ENCODE results near the gene UBE2E3. TPM values are rescaled to one million over a fixed set of nuclear protein-coding genes. Genes with fewer than 3 reads are reported as not detected.
"Not testable (repeated sequence)": the region's sequence is repeated elsewhere in the genome, so short reads cannot be mapped to it uniquely, and the experiment has no call there.

Gene UBE2E3
- polyA plus RNA-seq, 3 donors = 185 to 259 (median 211) TPM

DNA sequence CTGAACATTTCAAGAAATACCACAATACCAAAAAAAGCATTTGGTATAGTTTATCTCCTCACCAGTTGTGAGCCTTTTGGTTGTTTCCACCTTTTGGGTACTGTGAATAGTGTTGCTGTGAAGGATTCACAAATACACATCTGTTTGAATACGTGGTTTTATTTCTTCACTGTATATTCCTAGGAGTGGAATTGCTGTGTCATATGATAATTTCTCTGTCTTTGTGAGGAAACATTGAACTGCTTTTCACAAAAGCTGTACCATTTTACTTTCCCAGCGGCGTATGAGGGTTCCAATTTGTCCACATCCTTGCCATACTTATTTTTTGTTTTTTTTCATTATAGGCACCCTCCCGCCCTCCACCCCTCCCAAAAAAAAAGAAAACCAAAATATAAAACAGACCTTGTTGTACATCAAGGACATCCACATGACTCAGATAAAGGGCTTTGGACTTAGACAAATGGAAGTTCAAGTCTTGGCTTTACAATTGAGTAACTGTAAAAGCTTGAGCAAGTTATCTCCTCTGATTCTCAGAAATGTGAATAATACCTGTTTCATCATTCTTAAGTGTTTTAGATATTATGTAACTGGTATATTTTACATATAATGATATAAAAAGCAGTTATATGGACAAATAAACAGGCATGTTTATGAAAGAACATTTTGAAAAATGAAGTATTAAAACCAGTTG, 19.0 kb downstream of the UBE2E3 start:
- DNase-seq (ENCODE audit: extremely low read depth in 1 of 11, low read depth in 9 of 11, low spot score in 4 of 11) = no peak

DNA sequence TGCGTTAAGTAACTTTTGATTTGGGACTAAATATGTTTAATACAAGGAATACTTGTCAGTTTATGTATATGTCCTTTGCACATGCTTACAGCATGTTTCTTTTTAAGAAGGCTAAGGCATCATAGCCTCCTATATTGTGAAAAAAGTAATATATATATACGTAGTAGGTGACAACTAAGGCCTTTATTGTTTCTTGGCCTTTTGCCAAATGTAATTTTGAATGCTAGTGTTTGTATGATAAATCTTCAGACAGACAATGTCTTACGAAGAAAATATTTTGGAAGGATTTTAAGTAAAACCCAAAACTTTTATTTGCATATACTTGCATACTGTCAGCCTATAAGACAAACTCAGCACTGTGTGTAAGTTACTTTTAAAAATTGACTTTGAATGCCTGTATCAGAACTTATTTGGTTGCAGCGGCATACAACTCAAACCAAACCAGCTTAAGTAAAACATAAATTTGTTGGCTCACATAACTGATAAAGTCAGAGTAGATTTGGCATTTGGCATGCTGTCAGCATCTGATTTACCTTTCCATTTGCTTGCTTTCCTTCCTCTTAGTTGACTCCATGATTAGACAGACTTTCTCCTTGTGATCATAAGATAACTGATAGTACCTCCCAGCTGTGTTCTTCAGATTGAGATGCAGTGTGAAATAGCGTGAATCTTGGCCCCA, 24.4 kb downstream of the UBE2E3 start:
- no peak for DNase-seq (ENCODE audit: extremely low read depth in 1 of 11, low read depth in 9 of 11, low spot score in 4 of 11)

DNA sequence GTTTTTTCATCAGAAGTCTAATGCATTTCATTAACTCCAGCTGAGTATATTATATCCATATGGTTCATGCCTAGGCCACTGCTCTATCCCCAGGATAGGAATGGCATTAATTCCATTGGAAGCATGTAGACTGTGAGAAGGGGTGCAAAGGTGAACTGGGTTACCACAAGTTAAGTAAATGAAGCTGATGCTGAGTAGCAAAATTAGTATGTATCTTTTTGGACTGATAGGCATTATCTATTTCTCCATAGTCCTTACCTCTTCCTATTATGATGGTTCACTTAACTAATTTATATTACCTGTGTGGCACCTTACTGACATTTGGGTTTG, 24.9 kb downstream of the UBE2E3 start:
- no peak for DNase-seq (ENCODE audit: extremely low read depth in 1 of 11, low read depth in 9 of 11, low spot score in 4 of 11)

DNA sequence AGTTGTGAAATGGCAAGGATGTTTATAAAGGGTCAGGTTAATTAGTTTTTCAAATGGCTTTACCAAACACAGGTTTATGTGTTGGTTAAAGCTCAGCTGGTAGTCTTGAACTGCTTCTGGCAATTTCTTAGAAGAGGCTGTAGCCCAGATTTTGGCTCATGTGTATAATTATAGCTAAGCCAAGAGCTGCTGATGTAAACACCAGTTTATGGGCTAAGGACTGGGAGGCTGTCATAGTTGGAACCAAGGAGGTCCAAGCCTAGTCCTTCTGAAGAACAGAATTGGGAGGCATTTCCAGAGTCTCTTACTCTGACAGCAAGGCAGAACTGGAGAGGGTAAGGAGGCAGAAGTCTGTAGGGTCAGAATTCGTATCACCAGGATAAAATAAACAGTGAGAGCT, 25.4 kb downstream of the UBE2E3 start:
- DNase-seq (ENCODE audit: extremely low read depth in 1 of 11, low read depth in 9 of 11, low spot score in 4 of 11) = no peak

DNA sequence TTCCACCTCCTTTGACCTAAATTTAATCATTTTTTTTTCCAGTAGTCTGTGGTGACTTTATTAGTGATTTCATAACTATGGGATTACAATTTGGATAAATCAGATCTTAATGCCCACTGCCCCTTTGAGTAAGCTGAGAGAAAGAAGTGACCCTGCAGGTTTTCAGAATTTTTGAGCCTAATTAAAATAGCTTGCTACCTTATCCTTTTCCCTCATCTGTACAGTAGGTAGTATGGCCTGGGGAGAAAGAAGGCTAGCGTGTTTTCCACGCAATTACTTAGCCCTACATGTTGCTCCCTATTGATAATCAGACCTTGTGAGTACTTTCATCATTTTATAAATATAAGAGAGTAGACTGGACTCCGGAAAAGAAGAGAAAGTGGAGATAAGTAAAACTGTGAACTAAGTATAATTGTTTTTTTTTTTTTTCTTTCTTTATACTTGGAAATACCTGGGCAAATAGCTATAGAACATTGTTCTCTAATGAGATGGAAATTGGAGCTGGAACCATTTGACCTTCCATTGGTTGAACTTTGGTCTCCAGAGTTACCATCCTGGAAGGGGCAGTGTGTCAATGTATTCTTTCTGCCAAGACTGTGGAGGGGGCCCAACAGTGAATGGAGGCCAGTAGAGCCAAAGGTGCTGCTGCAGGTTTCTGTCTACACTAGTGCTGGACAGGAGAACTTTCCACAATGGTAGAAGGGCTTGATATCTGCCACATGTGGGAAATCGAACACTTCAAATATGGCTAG, 26.9 kb downstream of the UBE2E3 start:
- no peak for DNase-seq (ENCODE audit: extremely low read depth in 1 of 11, low read depth in 9 of 11, low spot score in 4 of 11)

DNA sequence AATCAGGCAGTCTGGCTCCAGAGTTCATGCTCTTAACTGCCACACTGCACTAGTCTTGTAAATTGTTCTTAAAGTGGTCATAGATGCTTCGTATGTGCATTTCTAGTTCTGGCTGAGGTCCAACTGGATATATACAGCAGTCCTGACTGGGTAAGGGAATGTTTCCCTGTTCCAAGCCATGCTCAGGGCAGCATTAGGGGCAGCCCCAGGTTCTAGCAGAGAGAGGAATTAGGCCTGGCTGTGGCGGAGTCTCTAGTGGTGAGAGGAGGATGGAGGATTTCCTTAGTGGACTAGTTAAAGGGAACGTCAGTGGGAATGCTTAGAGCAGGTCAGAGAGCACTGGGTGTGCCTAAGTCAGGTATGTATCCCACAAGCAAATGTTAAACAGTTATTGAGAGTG, 28.0 kb downstream of the UBE2E3 start:
- DNase-seq (ENCODE audit: extremely low read depth in 1 of 11, low read depth in 9 of 11, low spot score in 4 of 11) = no peak

DNA sequence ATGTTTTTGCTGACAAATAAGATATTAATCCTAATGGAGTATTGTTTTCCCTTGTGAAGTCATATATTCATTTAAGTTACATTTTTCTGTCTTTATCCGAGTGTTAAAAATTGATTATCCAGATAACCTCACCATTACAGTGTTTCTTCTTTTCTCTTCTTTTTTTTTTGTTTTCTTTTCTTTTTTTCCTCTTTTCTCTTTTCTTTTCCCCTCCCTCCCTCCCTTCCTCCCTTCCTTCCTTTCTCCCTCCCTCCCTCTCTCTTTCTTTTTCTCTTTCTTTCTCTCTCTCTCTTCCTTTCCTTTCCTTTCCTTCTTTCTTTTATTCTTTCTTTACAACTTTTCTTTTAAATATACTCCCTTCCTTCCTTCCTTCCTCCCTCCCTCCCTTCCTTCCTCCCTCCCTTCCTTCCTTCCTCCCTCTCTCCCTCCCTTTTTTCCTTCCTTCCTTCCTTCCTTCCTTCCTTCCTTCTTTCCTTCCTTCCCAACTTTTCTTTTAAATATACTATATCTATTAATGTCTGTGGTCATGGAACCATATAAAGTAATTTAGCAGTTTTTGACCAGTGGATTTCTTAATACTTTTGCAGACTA, 40.9 kb downstream of the UBE2E3 start:
- DNase-seq (ENCODE audit: extremely low read depth in 1 of 11, low read depth in 9 of 11, low spot score in 4 of 11) = no peak

DNA sequence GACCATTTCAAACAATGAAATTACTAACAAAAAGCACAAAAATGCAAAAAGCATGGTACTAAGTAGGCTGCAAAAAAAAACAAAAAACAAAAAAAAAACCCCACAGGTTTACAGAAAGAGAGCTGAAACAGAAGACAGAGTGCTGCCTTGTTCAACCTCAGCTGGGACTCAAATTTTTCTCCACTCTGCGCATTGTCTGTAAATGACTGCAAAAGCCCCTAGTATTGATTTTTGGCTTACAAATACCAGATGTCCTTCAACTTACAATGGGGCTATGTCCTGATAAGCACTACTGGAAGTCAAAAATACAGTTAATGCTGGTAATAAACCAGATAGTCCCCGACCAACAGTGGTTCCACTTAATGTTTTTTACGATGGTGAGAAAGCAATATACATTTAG, 42.2 kb downstream of the UBE2E3 start:
- no peak for DNase-seq (ENCODE audit: extremely low read depth in 1 of 11, low read depth in 9 of 11, low spot score in 4 of 11)

DNA sequence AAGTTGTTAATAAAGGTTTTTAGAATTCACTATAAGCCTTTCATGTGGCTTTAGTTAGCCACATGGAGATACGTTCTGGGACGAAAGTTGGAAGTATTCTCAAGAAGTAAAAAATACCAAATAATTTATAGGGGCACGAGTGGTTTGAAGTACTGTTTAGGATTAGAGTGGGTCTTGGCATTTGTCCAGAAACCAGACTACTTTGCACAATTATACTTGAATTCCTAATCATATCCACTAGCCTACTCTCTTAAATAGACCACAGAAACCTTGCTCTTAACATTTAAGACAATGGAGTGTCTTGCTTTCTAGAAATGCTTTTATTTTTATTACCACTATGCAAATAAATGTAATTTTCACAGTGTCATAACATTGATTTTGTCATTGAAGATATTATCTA, 44.6 kb downstream of the UBE2E3 start:
- no peak for DNase-seq (ENCODE audit: extremely low read depth in 1 of 11, low read depth in 9 of 11, low spot score in 4 of 11)

DNA sequence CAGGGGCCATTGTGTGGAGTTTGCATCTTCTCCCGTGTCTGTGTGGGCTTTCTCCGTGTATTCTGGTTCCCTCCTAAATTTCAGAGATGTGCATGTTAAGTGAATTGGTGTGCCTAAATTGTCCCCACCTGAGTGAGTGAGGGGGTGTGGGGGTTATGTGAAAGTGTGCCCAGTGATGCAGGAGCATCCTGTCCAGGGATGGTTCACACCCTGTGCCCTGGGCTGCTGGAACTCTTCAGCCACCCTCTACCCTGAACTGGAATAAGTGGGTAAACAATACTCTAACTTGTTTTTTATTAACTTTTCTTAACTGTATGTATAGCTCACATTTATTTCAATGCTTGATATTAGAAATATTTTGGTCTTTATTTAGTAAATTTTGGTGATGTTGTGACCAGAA, 56.0 kb downstream of the UBE2E3 start:
- DNase-seq (ENCODE audit: extremely low read depth in 1 of 11, low read depth in 9 of 11, low spot score in 4 of 11) = no peak

DNA sequence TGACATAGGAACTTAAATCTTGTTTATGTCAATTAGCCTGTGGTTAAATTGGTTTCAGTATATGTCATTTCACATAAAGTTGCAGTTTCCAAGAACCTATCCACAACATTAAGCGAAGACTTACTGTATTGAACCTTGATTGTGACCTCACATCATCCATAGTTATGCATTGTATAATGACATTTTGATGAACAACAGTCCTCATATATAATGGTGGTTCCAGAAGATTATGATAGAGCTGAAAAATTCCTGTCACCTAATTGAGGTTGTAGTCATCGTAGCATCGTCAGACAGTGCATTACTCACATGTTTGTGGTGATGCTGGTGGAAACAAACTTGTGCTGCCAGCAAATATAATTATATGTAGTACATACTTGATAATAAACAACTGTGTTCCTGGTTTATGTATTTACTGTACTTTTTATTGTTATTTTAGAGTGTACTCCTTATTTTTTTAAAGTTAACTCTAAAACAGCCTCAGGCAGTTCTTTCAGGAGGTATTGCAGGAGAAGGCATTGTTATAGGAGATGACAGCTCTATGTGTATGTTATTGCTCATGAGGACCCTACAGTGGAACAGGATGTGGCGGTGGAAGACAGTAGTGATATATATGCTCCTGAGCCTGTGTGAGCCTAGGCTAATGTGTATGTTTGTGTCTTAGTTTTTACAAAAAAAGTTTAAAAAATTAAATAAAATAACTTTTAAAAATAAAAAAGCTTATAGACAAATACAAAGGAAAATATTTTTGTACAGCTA, 56.6 kb downstream of the UBE2E3 start:
- no peak for DNase-seq (ENCODE audit: extremely low read depth in 1 of 11, low read depth in 9 of 11, low spot score in 4 of 11)

DNA sequence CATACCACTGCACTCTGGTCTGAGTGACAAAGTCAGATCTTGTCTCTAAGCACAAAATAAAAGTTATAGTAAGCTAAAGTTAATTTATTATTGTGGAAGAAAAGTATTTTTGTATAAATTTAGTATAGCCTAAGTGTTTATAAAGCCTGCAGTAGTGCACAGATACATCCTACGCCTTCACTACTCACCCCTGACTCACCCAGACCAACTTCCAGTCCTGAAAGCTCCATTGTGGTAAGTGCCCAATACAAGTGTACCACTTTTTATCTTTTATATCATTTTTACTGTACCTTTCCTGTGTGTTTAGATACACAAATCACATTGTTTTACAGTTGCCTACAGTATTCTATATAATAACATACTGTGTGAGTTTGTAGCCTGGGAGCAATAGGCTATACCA, 57.5 kb downstream of the UBE2E3 start:
- DNase-seq (ENCODE audit: extremely low read depth in 1 of 11, low read depth in 9 of 11, low spot score in 4 of 11) = no peak

DNA sequence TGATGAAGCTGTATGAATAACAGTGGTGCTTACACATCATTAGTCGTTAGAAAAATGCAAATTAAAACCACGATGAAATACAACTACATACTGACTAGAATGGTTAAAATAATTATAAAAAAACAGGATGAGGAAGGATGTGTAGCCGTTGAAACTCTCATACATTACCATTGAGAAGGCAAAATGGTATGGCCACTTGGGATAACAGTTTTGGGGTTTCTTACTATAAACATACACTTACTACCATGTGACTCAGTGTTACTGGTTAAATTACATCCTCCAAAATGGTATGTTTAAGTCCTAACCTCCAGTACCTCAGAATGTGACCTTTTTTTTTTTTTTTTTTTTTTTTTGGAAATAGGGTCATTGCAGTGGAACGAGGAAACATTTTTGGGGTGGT, 58.4 kb downstream of the UBE2E3 start:
- DNase-seq (ENCODE audit: extremely low read depth in 1 of 11, low read depth in 9 of 11, low spot score in 4 of 11) = no peak

DNA sequence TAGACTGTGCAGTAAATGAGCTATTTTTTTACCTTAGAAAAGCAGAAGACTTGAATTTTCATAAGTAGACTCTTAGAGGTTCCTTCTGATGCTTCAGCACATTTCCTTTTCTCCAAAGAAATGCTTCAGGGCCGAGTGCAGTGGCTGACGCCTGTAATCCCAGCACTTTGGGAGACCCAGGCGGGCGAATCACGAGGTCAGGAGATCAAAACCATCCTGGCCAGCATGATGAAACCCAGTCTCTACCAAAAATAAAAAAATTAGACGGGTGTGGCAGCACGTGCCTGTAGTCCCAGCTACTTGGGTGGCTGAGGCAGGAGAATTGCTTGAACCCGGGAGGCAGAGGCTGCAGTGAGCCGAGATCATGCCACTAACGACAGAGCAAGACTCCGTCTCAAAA, 60.4 kb downstream of the UBE2E3 start:
- not testable (repeated sequence) for DNase-seq (ENCODE audit: extremely low read depth in 1 of 11, low read depth in 9 of 11, low spot score in 4 of 11)

DNA sequence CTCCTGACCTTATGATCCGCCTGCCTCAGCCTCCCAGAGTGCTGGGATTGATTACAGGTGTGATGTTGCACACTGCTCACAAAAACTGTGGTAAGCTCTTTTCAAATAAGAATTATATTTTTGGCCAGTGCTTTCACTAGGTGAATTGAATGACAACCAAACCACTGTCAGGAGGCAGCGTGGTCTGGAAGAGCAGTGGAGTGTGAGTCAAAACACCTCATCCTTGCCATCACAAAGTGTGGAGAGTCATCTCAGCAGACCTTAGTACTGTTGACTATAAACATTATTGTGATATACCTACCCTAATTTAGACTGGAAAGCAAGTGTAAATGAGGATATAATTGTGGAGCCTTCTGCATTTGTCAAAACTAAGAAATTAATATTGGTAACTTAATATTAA, 61.3 kb downstream of the UBE2E3 start:
- DNase-seq (ENCODE audit: extremely low read depth in 1 of 11, low read depth in 9 of 11, low spot score in 4 of 11) = no peak

DNA sequence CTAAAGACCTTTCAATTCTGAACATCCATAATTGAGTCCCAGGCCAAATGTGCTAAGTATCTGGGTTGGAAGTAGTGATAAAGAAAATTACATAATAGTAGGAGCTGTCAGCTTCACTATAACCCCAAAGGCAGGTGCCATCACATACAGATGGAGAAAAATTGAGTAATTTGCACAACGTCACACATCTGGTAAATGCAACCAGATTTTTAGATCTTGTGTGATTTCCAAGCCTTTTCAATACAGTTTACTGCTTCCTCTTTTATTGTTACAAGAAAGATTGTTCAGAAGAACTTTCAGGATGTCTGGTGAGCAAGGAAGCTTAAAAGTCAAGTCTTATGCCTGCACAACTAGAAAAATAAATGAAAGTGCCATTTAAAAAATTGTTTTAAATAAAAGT, 62.3 kb downstream of the UBE2E3 start:
- no peak for DNase-seq (ENCODE audit: extremely low read depth in 1 of 11, low read depth in 9 of 11, low spot score in 4 of 11)

DNA sequence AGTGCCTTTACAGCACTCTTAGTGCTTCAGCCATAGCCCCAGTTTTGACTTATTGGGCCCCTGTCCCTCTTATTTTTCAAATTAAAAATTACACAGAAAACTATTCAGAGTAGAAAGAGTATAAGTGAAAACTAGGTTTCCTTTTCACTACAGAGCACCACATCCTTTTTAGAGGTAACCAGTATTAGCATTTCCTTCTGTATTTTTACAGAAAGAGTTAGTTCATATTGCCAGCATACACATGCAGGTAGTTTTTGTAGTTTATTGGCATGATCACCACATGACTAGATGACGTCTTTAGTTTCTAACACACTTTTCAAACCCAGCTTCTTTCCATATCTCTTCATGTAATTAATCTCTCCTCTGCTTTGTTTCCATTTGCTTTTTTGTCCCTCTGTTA, 66.4 kb downstream of the UBE2E3 start:
- no peak for DNase-seq (ENCODE audit: extremely low read depth in 1 of 11, low read depth in 9 of 11, low spot score in 4 of 11)

DNA sequence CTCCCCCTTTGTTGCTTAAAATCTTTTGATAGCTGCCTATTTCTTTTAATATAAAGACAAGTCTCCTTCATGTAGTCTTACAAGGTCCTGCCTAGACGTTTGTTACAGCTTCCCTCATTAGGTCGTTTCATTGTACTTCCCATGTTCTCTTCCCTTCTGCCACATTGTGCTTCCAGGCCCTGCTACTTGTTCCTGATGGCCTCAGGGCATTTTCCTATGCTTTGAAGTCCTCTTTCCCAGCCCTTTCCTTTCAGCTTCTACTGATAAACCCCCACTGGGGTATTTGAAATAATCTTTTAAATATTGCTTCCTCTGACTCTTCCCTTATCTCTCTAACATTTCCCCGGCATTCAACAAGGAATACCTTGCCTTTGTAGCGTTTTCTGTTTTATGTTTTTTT, 67.4 kb downstream of the UBE2E3 start:
- no peak for DNase-seq (ENCODE audit: extremely low read depth in 1 of 11, low read depth in 9 of 11, low spot score in 4 of 11)

DNA sequence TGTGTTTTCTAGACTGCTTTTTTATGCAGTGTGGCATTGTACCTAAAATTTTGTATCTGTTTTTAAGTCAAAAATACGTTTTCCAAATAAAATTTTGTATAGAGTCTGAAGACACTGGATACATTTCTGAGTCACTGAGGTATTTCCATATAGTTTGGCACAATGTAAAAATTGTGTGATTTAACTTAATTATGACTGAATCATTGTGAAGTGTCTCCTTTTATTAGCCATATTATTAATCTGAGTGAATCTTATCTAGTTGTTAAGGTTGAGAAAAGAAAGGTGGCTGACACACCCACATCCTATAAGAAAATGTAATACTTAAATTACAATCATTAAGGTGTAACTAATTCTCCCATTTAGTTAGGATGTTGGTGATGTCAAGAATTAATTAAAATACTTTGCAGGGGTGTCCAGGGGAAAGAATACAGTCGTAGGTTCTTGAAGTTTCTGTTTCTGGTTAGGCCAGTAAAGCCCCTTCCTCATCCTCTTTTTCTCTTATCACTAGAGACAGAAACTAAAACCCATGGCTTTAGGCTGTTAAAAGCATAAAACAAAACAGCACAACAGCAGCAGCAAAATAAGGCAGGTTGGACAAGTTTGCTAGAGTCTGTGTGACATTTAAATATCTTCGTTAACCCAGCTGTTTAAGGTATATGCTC, 71.6 kb downstream of the UBE2E3 start:
- DNase-seq (ENCODE audit: extremely low read depth in 1 of 11, low read depth in 9 of 11, low spot score in 4 of 11) = no peak
